Activated CD4-positive, alpha-beta T cell treated with anti-CD3 and anti-CD28 coated beads, Interleukin-2, amount 50 U/mL, for 48 hours (primary cell): ENCODE results near the gene CPXM2.

ENCODE experiments used
- DNase-seq, 2 experiments: peaks; one replicate each; pipeline ENCODE4 v3.0.0-alpha.2; 2020

Gene CPXM2

GRCh38 chr10:123903621-123904020 lies 12.0 kb upstream of the CPXM2 start:
- DNase-seq = no peak

DNA sequence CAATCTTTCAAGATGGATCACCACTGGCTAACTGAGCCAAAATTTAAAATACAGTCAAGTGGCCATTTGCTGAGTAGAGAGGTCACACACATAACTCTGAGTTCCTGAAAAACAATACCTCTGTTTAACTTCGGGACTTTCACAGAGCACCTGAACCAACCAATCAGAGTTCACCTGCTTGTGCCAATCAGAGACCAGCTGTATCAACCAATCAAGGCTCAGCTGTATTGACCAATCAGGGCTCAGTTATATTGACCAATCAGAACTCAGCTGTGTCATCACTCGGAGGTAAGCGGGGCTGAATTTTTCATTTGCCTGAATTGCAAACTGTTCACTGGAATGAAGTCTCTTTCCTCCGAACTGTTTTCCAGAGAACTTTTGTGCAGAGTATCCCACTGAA lies 10.0 kb upstream of the CPXM2 start:
- no peak for DNase-seq

DNA sequence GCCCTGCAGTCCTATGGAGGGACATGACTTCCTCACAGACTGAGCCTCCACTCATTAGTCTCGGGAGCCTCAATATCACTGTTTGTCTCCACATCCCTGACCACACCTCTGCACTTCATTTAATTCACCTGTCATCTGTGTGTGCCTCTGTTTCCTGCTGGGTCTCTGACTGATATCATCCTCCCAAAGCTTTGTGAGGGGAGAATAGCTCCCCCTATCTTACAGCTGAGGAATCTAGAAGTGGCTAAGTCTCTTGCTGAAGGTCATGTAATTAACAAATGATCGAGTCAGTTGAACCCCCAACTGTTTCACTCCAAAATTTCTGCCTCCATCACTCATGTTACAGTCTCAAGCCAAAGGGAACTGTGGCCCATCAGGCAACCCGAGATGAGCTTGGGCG lies 5.5 kb upstream of the CPXM2 start:
- no peak for DNase-seq

DNA sequence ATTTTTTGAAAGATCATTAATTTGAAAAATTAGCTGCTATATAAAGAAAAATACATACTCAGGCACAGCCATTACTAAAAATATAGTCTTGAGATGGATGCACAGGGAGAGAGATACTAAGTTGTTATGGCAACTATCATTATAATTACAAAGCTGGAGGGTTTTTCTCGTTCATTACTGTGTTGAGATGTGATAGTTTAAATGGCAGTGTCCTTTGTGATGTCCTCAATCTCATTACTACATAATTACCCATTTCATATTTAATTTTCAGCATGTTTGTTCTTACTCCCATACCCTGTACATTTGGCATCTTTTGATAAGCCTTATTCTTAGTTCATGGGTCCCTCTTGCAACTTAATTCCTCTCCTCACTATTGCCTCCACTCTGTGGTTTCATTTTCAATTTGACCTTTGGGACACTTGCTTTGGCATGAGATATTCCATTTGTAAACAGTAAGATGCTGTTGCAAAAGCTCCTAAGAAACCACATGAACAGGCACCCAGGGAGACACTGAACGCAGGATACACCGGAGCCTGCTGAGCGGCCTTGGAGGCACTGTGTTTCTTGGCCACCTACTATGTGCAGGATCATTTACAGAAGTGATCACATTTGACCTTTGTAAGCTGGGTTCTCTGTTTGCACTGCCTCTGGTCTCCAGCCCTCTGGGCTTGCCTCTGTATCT lies 4.8 kb upstream of the CPXM2 start:
- no peak for DNase-seq

- no peak for DNase-seq
These were observed 2.0 kb upstream of the CPXM2 start for GRCh38 chr10:123893651-123894050.

GRCh38 chr10:123890756-123891143 lies 857 bp downstream of the CPXM2 start:
- DNase-seq = no peak

DNA sequence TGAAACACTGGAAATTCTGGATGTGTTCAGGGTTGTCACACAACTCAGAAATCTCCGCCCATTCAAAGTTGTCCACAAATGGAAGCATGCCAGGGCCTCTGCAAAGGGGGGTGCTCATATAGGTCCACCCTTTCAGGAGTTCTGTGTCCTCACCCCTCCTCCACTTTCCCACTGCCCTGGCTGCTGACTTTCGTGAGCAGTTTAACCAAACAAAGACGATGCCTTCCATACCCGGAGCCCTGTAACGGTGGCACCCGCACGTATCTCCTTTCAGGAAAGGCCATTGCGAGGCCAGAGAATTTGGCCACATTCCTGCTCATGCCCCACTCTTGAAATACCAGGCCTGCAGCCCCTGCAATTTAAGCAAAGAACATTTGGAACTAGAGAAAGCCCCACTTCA lies 1.4 kb downstream of the CPXM2 start:
- no peak for DNase-seq

GRCh38 chr10:123889821-123890220 lies 1.8 kb downstream of the CPXM2 start:
- DNase-seq = no peak

DNA sequence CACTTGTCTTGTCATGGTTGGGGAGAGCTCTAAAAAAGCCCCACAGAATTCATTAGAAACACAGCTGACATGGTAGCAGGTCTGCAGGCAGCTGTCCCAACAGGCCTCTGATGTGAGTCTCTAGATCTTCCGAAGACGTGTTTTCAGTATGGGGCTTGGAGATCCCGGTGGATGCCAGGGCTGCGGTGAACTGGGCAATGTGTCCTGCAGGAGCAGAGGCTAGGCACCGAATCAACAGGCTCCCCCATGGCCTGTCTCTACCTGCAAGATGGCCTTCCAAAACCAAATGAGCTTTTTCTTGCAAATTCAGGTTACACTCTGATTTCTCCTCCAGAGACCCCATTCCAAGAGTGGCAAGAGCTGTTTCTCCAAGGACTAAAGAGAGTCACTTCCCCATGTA lies 2.9 kb downstream of the CPXM2 start:
- no peak for DNase-seq

DNA sequence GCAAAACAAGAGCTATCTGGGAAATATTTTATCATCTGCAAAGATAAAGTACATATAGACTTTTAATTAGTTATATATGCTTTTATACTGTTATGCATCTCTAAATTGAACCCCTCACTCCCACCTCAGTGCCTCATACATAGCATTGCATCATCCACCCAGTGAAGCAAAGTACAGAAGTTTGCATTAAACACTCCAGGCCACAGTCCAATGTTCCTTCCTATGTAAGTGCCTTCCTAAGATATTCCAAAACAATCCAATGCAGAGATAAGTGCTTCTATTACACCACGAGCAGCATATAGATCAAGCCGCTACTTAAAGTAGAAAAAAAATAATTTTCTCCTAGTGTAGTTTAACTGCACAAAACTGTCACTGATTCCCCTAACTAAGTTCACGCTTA lies 3.4 kb downstream of the CPXM2 start:
- DNase-seq = no peak

- no peak for DNase-seq
These were observed 5.3 kb downstream of the CPXM2 start for GRCh38 chr10:123886292-123886691.

DNA sequence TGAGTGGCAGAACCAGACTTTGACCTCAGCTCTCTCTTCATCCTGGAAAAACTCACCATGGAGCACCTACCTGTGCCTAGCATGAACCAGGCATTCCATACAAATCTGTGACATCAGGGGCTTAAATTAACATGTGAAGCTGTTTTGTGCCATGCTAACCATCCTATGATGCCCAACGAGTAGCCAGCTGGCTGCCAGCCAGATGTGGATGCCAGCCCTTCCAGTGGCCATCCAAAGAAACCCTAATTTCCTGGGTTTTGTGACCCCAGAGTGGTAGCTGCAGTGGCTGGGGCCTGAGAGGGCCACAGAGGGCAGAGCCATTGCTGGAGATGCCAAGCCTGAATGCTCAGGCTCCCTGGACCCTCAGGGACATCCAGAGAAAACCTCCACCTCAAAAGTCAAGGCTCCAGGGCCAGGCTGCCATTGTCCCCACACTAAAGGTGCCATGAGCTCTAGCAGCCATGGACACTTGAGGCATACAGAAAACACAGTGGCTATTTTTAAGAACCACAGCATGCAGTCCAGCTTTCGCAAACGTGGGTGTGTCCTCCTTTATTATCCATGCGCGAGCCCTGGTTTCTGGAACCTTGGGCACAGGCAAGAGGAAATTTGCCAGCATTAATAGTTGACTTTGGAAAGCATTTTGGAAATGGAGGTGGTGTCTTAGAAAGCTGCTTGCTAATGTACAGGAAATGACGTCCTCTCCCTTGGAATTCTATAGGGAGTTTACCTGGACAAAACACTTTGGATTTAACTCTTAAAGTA lies 6.0 kb downstream of the CPXM2 start:
- DNase-seq = no peak

DNA sequence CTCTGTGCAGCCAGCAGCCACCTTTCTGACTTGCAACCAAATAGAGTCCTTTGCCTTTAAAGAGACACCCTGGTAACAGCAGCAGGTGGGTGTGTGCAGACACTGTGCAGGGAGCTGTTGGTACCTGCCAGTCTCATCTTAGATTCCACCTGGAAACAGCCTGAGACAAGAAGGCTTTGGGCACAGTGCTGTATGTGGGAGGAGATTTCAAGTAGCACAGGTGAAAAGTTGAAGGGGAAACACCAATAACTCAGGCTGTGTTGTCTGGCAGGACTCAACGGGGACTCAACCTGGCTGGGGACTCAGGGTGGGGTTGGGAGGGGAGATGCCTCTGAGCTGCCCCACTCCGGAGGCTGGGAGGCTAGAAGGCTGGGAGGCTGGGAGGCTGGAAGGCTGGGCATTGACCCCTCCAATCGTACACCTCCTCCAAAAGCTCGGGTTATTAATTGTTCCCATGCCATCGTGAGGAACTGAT lies 6.7 kb downstream of the CPXM2 start:
- DNase-seq = no peak

DNA sequence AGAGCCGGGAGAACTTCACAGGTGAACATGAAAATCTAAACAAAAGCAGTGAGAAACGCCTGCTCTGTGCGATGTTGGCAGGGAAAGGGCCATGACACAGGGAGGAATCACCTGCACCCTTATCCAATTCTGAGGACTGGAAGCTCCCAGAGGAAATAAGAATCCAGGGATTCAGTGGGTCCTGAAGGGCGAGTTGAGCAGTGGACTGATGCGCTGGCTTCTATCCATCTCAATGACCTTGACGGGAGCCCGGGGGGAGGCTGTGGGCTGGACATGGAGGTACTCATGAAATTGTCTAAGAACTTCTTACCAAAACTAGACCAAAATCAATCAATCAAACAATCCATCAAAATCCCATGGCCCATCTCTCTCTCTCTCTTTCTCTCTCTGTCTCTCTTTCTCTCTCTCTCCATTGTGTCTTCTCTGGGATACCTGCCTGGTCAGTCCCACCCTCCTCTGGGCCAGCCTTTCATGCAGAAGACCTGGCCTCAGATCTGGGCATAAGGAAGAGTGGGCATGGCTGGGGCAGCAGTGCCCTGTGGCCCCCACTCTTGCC lies 7.2 kb downstream of the CPXM2 start:
- DNase-seq = no peak

DNA sequence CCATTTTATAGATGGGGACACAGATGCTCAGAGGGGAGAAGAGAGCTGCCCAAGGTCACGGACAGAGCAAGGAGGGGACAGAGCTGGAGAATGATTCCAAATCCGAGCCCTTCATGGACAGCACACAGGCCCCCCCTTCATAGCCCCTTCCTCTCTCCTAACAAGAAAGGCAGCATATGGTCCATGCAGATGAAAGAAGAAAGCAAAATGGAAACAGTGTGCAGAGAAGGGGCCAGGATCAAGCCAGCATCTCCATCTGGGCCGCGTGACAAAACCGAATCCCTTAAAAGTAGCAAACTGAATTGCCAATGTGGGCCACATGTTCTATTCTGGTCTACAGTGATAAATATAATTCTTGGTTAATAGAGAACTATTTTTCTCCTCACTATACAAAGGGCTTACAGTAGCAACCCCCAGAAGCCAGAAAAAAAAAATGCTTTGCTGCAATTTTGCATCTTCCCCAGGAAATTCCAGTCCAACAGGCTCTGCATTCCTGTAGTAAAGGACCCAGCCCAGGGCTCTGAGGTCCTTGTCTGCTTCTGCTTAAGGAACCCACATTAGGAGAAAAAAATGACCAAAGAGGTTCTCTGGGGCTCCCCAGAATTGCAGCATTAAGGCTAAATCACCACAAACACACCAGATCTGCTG lies 7.8 kb downstream of the CPXM2 start:
- no peak for DNase-seq

- DNase-seq = no peak
These were observed 8.7 kb downstream of the CPXM2 start for GRCh38 chr10:123882681-123883445.

GRCh38 chr10:123882177-123882576 lies 9.4 kb downstream of the CPXM2 start:
- DNase-seq = no peak

GRCh38 chr10:123879606-123880257 lies 11.9 kb downstream of the CPXM2 start:
- no peak for DNase-seq

GRCh38 chr10:123878666-123879303 lies 12.8 kb downstream of the CPXM2 start:
- DNase-seq = no peak

DNA sequence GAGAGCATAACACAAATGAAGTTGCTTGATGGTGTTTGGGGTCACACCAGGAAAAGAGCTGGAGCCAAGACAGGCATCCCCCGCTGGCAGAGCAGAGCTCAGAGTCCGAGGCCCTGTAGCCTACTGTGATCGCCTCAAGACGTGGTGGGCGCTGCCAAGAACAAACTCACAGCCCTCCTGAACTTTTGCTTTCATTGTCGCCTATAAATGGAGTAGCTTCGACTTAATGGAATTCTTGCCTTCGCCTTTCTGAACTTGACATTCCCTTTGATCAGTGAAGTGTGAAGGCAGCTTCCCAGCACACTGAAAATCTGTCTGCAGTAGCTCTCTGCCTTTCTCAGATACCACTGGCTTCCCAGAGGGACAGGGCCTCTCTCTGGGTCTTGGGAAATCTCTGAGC lies 21.3 kb downstream of the CPXM2 start:
- no peak for DNase-seq

GRCh38 chr10:123869020-123869414 lies 22.6 kb downstream of the CPXM2 start:
- no peak for DNase-seq
